Endothelial cell of umbilical vein (primary cell): ENCODE measurements around the gene MIEF1.

Source experiments
- FOS ChIP-seq: IDR thresholded peaks from 2 replicates; pipeline ENCODE4 v1.6.1; 2011; ENCODE audit warnings: mild to moderate bottlenecking, low read length, moderate library complexity, borderline replicate concordance; ENCODE audit not compliant: insufficient read depth
- MYC ChIP-seq: IDR thresholded peaks from one replicate; pipeline ENCODE4 v1.6.1; 2011; ENCODE audit warnings: mild to moderate bottlenecking, low read depth, low read length
- POLR2A ChIP-seq: IDR thresholded peaks from 2 replicates; pipeline ENCODE4 v1.6.1; 2012; ENCODE audit warnings: low read depth, mild to moderate bottlenecking, control low read depth, low read length
- TF ChIP-seq, protein P1 (sequence below), 2 donors: IDR thresholded peaks; 1 replicate in 1 of 2; 2 replicates in 1 of 2; pipeline ENCODE4 v1.5.1; 2011; ENCODE audit warnings: low read length in 2 of 2, mild to moderate bottlenecking in 2 of 2, moderate library complexity in 2 of 2, control low read depth in 1 of 2, inconsistent platforms in 1 of 2, low read depth in 1 of 2; ENCODE audit not compliant: insufficient read depth in 1 of 2; ENCODE audit errors: extremely low read depth in 1 of 2
- TF ChIP-seq, protein P2 (sequence below): IDR thresholded peaks from 2 replicates; pipeline ENCODE4 v1.6.1; 2011; ENCODE audit not compliant: insufficient read depth, insufficient read length

DNA sequence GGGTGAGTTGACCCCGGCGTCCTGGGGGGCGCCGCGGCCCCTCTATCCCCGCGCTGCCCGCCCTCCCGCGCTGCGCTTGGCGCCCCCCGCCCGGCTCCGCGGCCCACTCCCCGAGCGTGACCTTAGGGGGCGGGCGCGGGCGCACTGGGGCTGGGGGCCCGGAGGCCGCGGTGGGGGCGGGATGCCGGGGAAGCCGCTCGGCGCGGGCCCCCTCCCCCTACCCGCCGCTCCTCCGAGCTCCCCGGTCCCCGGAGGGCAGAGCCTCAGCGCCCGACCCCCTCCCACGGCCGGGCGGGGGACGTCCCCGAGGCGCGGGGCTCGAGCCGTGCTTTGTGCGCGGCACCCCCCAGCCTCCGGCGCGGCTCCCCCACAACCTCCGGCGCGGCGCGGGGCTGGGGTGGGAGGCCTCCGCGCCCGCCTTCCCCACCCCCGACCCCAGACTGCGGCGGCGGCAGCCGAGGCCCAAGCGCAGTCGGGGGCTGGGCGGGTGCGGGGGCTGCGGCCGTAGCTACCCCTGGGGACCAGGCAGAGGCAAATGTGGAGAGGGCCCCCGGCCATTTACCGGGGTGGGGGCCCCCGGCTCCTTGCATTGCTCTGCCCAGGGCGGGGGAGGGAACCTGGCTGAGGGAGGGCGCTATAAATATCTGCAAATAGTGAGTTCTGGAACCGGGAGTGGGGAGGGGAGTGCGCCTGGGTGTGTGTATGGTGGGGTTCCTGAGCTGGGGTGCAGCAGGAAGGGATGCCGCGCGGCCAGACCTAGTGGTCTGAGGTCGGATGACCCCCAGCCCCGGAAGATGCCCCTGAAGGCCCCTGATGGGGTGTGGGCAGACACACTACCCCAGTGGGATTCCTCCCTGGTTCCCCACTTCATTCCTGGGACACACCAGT is 44.3 kb upstream of the MIEF1 start:
- TF ChIP-seq POLR2A, result no peak
- TF ChIP-seq, protein P1, sequence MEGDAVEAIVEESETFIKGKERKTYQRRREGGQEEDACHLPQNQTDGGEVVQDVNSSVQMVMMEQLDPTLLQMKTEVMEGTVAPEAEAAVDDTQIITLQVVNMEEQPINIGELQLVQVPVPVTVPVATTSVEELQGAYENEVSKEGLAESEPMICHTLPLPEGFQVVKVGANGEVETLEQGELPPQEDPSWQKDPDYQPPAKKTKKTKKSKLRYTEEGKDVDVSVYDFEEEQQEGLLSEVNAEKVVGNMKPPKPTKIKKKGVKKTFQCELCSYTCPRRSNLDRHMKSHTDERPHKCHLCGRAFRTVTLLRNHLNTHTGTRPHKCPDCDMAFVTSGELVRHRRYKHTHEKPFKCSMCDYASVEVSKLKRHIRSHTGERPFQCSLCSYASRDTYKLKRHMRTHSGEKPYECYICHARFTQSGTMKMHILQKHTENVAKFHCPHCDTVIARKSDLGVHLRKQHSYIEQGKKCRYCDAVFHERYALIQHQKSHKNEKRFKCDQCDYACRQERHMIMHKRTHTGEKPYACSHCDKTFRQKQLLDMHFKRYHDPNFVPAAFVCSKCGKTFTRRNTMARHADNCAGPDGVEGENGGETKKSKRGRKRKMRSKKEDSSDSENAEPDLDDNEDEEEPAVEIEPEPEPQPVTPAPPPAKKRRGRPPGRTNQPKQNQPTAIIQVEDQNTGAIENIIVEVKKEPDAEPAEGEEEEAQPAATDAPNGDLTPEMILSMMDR (IDR thresholded peaks at IDR 0.05; ENCODE audit: extremely low read depth in 1 of 2, insufficient read depth in 1 of 2, low read depth in 1 of 2, low read length in 2 of 2), result no peak
- TF ChIP-seq, protein P2, sequence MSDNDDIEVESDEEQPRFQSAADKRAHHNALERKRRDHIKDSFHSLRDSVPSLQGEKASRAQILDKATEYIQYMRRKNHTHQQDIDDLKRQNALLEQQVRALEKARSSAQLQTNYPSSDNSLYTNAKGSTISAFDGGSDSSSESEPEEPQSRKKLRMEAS, result no peak
- TF ChIP-seq FOS, result no peak
- no peak for TF ChIP-seq MYC
